Neural cell (in vitro differentiated cells): Measurements from ENCODE around the gene NRXN2. TPM values are rescaled to one million over a fixed set of nuclear protein-coding genes. Genes with fewer than 3 reads are reported as not detected.

Experiments
- H2AFZ ChIP-seq: fragments of 200-600, 300-800 bp; sonication (generic), shearing (Covaris generic); 2 replicates; pipeline ENCODE4 v1.6.0; 2014; ENCODE audit warnings: low read depth, mild to moderate bottlenecking, antibody characterized with exemption, low read length, moderate library complexity
- H3F3A ChIP-seq: fragments of 200-600 bp; shearing (Covaris generic); 2 replicates; pipeline ENCODE4 v1.6.1; 2016; ENCODE audit warnings: mild to moderate bottlenecking, moderate library complexity, mixed read lengths, antibody characterized with exemption, low read length; ENCODE audit not compliant: insufficient read depth, poor library complexity, severe bottlenecking
- H3K27ac ChIP-seq: fragments of 200-600, 300-800 bp; sonication (generic), shearing (Covaris generic); 2 replicates; pipeline ENCODE4 v1.5.1; 2014; ENCODE audit warnings: mild to moderate bottlenecking, low read length, moderate library complexity
- H3K27me3 ChIP-seq: fragments of 300-800, 200-600 bp; sonication (generic), shearing (Covaris generic); 2 replicates; pipeline ENCODE4 v1.6.0; 2014; ENCODE audit warnings: mild to moderate bottlenecking, low read depth, low read length, moderate library complexity; ENCODE audit not compliant: insufficient read depth
- H3K36me3 ChIP-seq: fragments of 300-800, 200-600 bp; sonication (generic), shearing (Covaris generic); 2 replicates; pipeline ENCODE4 v1.5.1; 2014; ENCODE audit warnings: mild to moderate bottlenecking, antibody characterized with exemption, low read length, moderate library complexity; ENCODE audit not compliant: insufficient read depth
- H3K4me2 ChIP-seq: fragments of 300-800, 200-600 bp; sonication (generic), shearing (Covaris generic); 2 replicates; pipeline ENCODE4 v1.6.0; 2014; ENCODE audit warnings: mild to moderate bottlenecking, low read length
- H3K4me3 ChIP-seq: fragments of 300-800, 200-600 bp; sonication (generic), shearing (Covaris generic); 2 replicates; pipeline ENCODE4 v1.5.1; 2014; ENCODE audit warnings: mild to moderate bottlenecking, low read length, moderate library complexity
- H3K79me2 ChIP-seq: fragments of 200-600 bp; shearing (Covaris generic); replicated peaks from 2 replicates; pipeline ENCODE4 v1.6.0; 2014; ENCODE audit warnings: mild to moderate bottlenecking, low read length, moderate library complexity; ENCODE audit not compliant: insufficient read depth
- H3K9ac ChIP-seq: fragments of 300-800, 200-600 bp; sonication (generic), shearing (Covaris generic); 2 replicates; pipeline ENCODE4 v1.6.1; 2016; ENCODE audit warnings: mild to moderate bottlenecking, low read length, mixed read lengths
- H3K9me2 ChIP-seq: fragments of 200-600 bp; shearing (Covaris generic); 2 replicates; pipeline ENCODE4 v1.6.1; 2016; ENCODE audit warnings: mild to moderate bottlenecking, low read length, mixed read lengths; ENCODE audit not compliant: insufficient read depth
- H3K9me3 ChIP-seq: fragments of 200-600, 300-800 bp; sonication (generic), shearing (Covaris generic); 2 replicates; pipeline ENCODE4 v1.6.1; 2016; ENCODE audit warnings: mild to moderate bottlenecking, mixed run types, low read length, moderate library complexity, mixed read lengths
- H4K20me1 ChIP-seq: fragments of 200-600 bp; shearing (Covaris generic); 2 replicates; pipeline ENCODE4 v1.6.1; 2016; ENCODE audit warnings: mild to moderate bottlenecking, mixed run types; ENCODE audit not compliant: insufficient read depth
- CTCF ChIP-seq: fragments of 450-650 bp; IDR thresholded peaks from 2 replicates; pipeline ENCODE4 v1.5.1; 2014; ENCODE audit warnings: antibody characterized with exemption, mild to moderate bottlenecking, moderate library complexity; ENCODE audit not compliant: poor library complexity, severe bottlenecking
- EP300 ChIP-seq: fragments of 450-650 bp; conservative IDR thresholded peaks from 2 replicates; pipeline ENCODE4 v1.6.1; 2014; ENCODE audit warnings: antibody characterized with exemption, mild to moderate bottlenecking, moderate library complexity; ENCODE audit not compliant: poor library complexity, severe bottlenecking
- EZH2 ChIP-seq: fragments of 200-600, 300-800 bp; shearing (Covaris generic), sonication (generic); IDR thresholded peaks from 2 replicates; pipeline ENCODE4 v1.6.1; 2014; ENCODE audit warnings: antibody characterized with exemption, low read length, borderline replicate concordance, mild to moderate bottlenecking; ENCODE audit not compliant: insufficient read depth, poor library complexity, severe bottlenecking
- MXI1 ChIP-seq: fragments of 450-650 bp; conservative IDR thresholded peaks from 2 replicates; pipeline ENCODE4 v1.6.1; 2014; ENCODE audit warnings: antibody characterized with exemption, mild to moderate bottlenecking; ENCODE audit not compliant: poor library complexity, severe bottlenecking
- POLR2AphosphoS5 ChIP-seq: IDR thresholded peaks from 2 replicates; pipeline ENCODE4 v1.6.1; 2012
- RAD21 ChIP-seq: fragments of 450-650 bp; conservative IDR thresholded peaks from 2 replicates; pipeline ENCODE4 v1.6.1; 2014; ENCODE audit warnings: antibody characterized with exemption, mild to moderate bottlenecking, moderate library complexity
- REST ChIP-seq: IDR thresholded peaks from 2 replicates; pipeline ENCODE4 v1.6.1; 2012; ENCODE audit warnings: borderline replicate concordance
- SMC3 ChIP-seq: fragments of 450-650 bp; conservative IDR thresholded peaks from 2 replicates; pipeline ENCODE4 v1.6.1; 2014; ENCODE audit warnings: antibody characterized with exemption, mild to moderate bottlenecking, moderate library complexity; ENCODE audit not compliant: poor library complexity
- TAF1 ChIP-seq: IDR thresholded peaks from 2 replicates; pipeline ENCODE4 v1.6.1; 2012; ENCODE audit warnings: low read depth
- polyA plus RNA-seq: library from polyadenylated mRNA; depleted of rRNA; stranded (reverse); fragments of >200 nt; gene quantifications from 2 replicates; pipeline ENCODE4 v1.2.3, GENCODE V29; 2014

Gene NRXN2
- polyA plus RNA-seq, 1 donor from 2014 or later, result 68.0 TPM

GRCh38 chr11:64686466-64687170, 36.4 kb downstream of the NRXN2 start:
- no peaks in the 10 kb centered on the region for H3F3A ChIP-seq
- H3K36me3 ChIP-seq, result peaks cover 9% of the 10 kb centered on the region
- H3K4me3 ChIP-seq, result no peak overlapping the region
- no peaks in the 10 kb centered on the region for H3K27me3 ChIP-seq
- no peak overlapping the region for H3K9ac ChIP-seq
- no peaks in the 10 kb centered on the region for H3K79me2 ChIP-seq
- H4K20me1 ChIP-seq, result no peaks in the 10 kb centered on the region
- no peak overlapping the region for H2AFZ ChIP-seq
- no peaks in the 10 kb centered on the region for H3K9me3 ChIP-seq
- H3K9me2 ChIP-seq, result no peaks in the 10 kb centered on the region
- no peak overlapping the region for H3K27ac ChIP-seq
- TF ChIP-seq RAD21 (no peak), EP300 (no peak), SMC3 (no peak), EZH2 (no peak), TAF1 (no peak), MXI1 (no peak), REST (no peak), POLR2AphosphoS5 (no peak), CTCF (no peak)
- H3K4me2 ChIP-seq, result no peak overlapping the region

DNA sequence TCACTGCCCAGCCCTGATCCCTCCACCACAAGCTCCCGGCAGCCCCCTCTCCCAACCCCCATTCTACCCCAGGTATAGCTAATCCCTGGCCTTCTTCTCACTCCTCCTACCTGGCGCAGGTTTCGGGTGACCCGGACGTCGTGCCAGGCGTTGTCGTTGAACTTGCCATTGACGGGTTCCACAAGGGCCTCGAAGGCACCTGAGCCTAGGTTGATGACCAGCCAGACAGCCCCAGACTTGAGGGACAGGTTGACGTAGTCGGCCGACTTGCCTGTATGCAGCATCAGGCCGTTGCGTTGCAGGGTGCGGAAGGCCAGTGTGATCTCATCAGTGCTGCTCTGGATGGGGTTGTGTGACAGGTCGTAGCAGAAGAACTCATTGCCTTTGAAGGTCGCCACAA, 37.5 kb downstream of the NRXN2 start:
- Histone ChIP-seq H4K20me1 (no peaks in the 10 kb centered on the region), H3K4me2 (no peak overlapping the region), H3K9me3 (no peaks in the 10 kb centered on the region), H3K4me3 (no peak overlapping the region), H3K79me2 (no peaks in the 10 kb centered on the region), H3F3A (no peaks in the 10 kb centered on the region), H2AFZ (no peak overlapping the region), H3K36me3 (peaks cover 9% of the 10 kb centered on the region), H3K27ac (no peak overlapping the region), H3K9me2 (no peaks in the 10 kb centered on the region), H3K27me3 (no peaks in the 10 kb centered on the region), H3K9ac (no peak overlapping the region)
- TF ChIP-seq EZH2 (no peak), SMC3 (no peak), POLR2AphosphoS5 (no peak), REST (no peak), TAF1 (no peak), CTCF (no peak), MXI1 (no peak), EP300 (no peak), RAD21 (no peak)
